ENCODE data around the gene CALM1.

DNA sequence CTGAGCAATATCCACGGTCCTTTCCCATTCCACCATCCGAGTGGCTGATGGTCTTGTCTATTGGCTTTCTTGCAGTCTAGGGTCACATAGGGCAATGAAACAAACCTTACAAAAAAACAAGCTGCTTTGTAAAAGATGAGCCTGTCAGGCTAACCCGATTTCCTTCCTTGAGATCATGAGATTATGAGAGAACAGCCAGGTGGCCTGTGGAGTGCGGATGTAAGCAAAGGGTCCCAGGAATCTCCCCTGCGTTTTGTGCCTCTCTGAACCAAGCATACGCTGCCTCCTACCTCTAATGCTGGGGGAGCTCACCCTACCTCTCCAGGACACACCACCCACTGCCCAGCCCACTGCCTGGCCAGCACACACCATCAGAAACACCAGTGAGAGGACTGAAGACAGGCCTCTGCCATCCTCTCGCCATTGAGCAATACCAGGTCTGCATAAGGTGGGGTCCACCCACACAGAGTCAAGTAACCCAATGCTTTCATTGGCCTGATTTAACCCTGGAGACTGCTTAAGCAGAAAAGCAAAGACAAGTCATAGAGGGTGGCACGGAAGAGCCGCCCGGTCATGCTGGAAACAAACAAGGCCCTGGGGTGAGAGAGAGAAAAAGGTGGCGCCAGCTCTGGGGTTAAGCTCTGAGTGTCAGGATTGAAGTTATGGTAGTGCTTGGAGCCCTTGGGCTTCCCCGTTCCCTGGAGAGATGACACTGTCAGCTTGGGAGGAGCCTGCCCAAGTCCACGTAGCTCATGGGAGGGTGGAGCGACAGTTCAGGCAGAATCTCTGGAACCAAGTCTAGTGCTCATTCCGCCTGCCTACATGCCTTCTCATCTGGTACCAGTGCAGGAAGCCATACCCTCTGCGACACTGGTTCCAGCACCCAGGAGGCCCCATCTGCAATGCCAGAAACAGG, 46.6 kb downstream of the CALM1 start:
- TF ChIP-seq POLR2AphosphoS5 (IDR thresholded peaks at IDR 0.05; ENCODE audit: low read depth, low read length), result no peak
- TF ChIP-seq POLR2A (IDR thresholded peaks at IDR 0.05; ENCODE audit: low read depth, low read length), result no peak

All from GM12892 (cell line).